ENCODE results near the gene XXYLT1.
"Not testable (repeated sequence)": the region's sequence is repeated elsewhere in the genome, so short reads cannot be mapped to it uniquely, and the experiment has no call there.

GRCh38 chr3:195050296-195050695 lies 220.7 kb downstream of the XXYLT1 start:
- not testable (repeated sequence) for TF ChIP-seq JUND (IDR thresholded peaks at IDR 0.05); CTCF (IDR thresholded peaks at IDR 0.05 in 2 of 3, conservative IDR thresholded peaks at IDR 0.05 in 1 of 3; ENCODE audit: borderline replicate concordance in 1 of 3, insufficient read depth in 1 of 3, low read depth in 2 of 3, low read length in 2 of 3); CBX3 (IDR thresholded peaks at IDR 0.05; ENCODE audit: low read depth); YY1 (IDR thresholded peaks at IDR 0.05; ENCODE audit: extremely low read depth, insufficient replicate concordance, low read depth, low read length); REST (IDR thresholded peaks at IDR 0.05; ENCODE audit: low read depth); POLR2AphosphoS5 (IDR thresholded peaks at IDR 0.05; ENCODE audit: low read depth, low read length); POLR2A (IDR thresholded peaks at IDR 0.05; ENCODE audit: borderline replicate concordance, extremely low read depth, insufficient read depth, insufficient read length); EZH2 (IDR thresholded peaks at IDR 0.05); EZH2phosphoT487 (IDR thresholded peaks at IDR 0.05; ENCODE audit: borderline replicate concordance); SIN3A (IDR thresholded peaks at IDR 0.05; ENCODE audit: low read depth); FOSL1 (IDR thresholded peaks at IDR 0.05; ENCODE audit: low read depth); RAD21 (IDR thresholded peaks at IDR 0.05; ENCODE audit: low read depth); ATF3 (IDR thresholded peaks at IDR 0.05); TCF7L2 (IDR thresholded peaks at IDR 0.05; ENCODE audit: borderline replicate concordance, extremely low read depth, insufficient read depth, insufficient read length)

All from HCT116 (cell line).